Liver (tissue), 9 donors: ENCODE data around the gene TCP1. TPM values are rescaled to one million over a fixed set of nuclear protein-coding genes. Genes with fewer than 3 reads are reported as not detected.

Experiments
- DNase-seq: peaks from one replicate; pipeline ENCODE4 v3.0.0-alpha.2; 2017; ENCODE audit warnings: low spot score
- H3K27ac ChIP-seq, 2 donors: one replicate each; pipeline ENCODE4 v1.7.0; 2013; ENCODE audit warnings: inconsistent platforms in 2 of 2, low read length in 2 of 2, control low read depth in 1 of 2, low read depth in 1 of 2, mild to moderate bottlenecking in 1 of 2
- H3K27me3 ChIP-seq, 4 donors: one replicate each; pipeline versions ENCODE4 v1.6.1 to v1.7.0; 2013; ENCODE audit warnings: low read length in 3 of 4, inconsistent platforms in 1 of 4, mild to moderate bottlenecking in 1 of 4, moderate library complexity in 1 of 4; ENCODE audit not compliant: control insufficient read depth in 4 of 4, insufficient read depth in 4 of 4
- H3K36me3 ChIP-seq, 4 donors: one replicate each; pipeline versions ENCODE4 v1.6.1 to v1.7.0; 2013; ENCODE audit warnings: low read length in 3 of 4, mild to moderate bottlenecking in 3 of 4, low read depth in 1 of 4, moderate library complexity in 1 of 4; ENCODE audit not compliant: control insufficient read depth in 4 of 4, insufficient read depth in 3 of 4
- H3K4me1 ChIP-seq, 4 donors: one replicate each; pipeline versions ENCODE4 v1.6.1 to v1.7.0; 2013; ENCODE audit warnings: low read length in 3 of 4, mild to moderate bottlenecking in 3 of 4, moderate library complexity in 1 of 4; ENCODE audit not compliant: control insufficient read depth in 4 of 4, insufficient read depth in 4 of 4
- H3K4me3 ChIP-seq, 3 donors: one replicate each; pipeline versions ENCODE4 v1.6.1 to v1.7.0; 2013; ENCODE audit warnings: low read length in 3 of 3, control low read depth in 1 of 3, low read depth in 1 of 3, mild to moderate bottlenecking in 1 of 3
- H3K9ac ChIP-seq, 2 donors: one replicate each; pipeline ENCODE4 v1.7.0; 2013; ENCODE audit warnings: low read length in 2 of 2, mild to moderate bottlenecking in 2 of 2, moderate library complexity in 2 of 2, control low read depth in 1 of 2, low read depth in 1 of 2
- H3K9me3 ChIP-seq, 4 donors: one replicate each; pipeline versions ENCODE4 v1.6.1 to v1.7.0; 2013; ENCODE audit warnings: low read length in 3 of 4; ENCODE audit not compliant: control insufficient read depth in 4 of 4
- ATF3 ChIP-seq: IDR thresholded peaks from 2 replicates; pipeline ENCODE4 v1.6.1; 2016; ENCODE audit warnings: antibody characterized with exemption
- CTCF ChIP-seq: fragments of 150-350 bp; IDR thresholded peaks from 2 replicates; pipeline ENCODE4 v1.5.1; 2017; ENCODE audit warnings: improper control_type of control experiment, low read depth, low read length; ENCODE audit not compliant: missing input control
- EGR1 ChIP-seq, 2 donors: IDR thresholded peaks; 2 replicates each; pipeline ENCODE4 v1.6.1; 2016 to 2018; ENCODE audit warnings: antibody characterized with exemption in 2 of 2, low read depth in 2 of 2
- FOXA1 ChIP-seq: IDR thresholded peaks from 2 replicates; pipeline ENCODE4 v1.6.1; 2016; ENCODE audit warnings: antibody characterized with exemption
- FOXA2 ChIP-seq: IDR thresholded peaks from 2 replicates; pipeline ENCODE4 v1.6.1; 2016; ENCODE audit warnings: antibody characterized with exemption
- GABPA ChIP-seq, 2 donors: IDR thresholded peaks in 1 of 2; conservative IDR thresholded peaks in 1 of 2; 2 replicates each; pipeline ENCODE4 v1.6.1; 2016; ENCODE audit warnings: antibody characterized with exemption in 2 of 2, mild to moderate bottlenecking in 1 of 2, moderate library complexity in 1 of 2
- HNF4A ChIP-seq, 2 donors: conservative IDR thresholded peaks; 2 replicates each; pipeline ENCODE4 v1.6.1; 2016; ENCODE audit warnings: antibody characterized with exemption in 2 of 2, mild to moderate bottlenecking in 2 of 2
- HNF4G ChIP-seq: IDR thresholded peaks from 2 replicates; pipeline ENCODE4 v1.6.1; 2016; ENCODE audit warnings: antibody characterized with exemption
- JUND ChIP-seq, 2 donors: IDR thresholded peaks; 2 replicates each; pipeline ENCODE4 v1.6.1; 2016; ENCODE audit warnings: antibody characterized with exemption in 2 of 2
- MAX ChIP-seq: IDR thresholded peaks from 2 replicates; pipeline ENCODE4 v1.6.1; 2016; ENCODE audit warnings: antibody characterized with exemption
- NR2F2 ChIP-seq: IDR thresholded peaks from 2 replicates; pipeline ENCODE4 v1.6.1; 2016; ENCODE audit warnings: antibody characterized with exemption
- RAD21 ChIP-seq, 2 donors: IDR thresholded peaks; 2 replicates each; pipeline ENCODE4 v1.6.1; 2016; ENCODE audit warnings: antibody characterized with exemption in 2 of 2, mild to moderate bottlenecking in 2 of 2
- REST ChIP-seq: IDR thresholded peaks from 2 replicates; pipeline ENCODE4 v1.6.1; 2016; ENCODE audit warnings: antibody characterized with exemption, mild to moderate bottlenecking
- RXRA ChIP-seq, 2 donors: IDR thresholded peaks; 2 replicates each; pipeline ENCODE4 v1.6.1; 2017 to 2018; ENCODE audit warnings: antibody characterized with exemption in 2 of 2, mild to moderate bottlenecking in 1 of 2
- SP1 ChIP-seq: IDR thresholded peaks from 2 replicates; pipeline ENCODE4 v1.6.1; 2018; ENCODE audit warnings: antibody characterized with exemption, mild to moderate bottlenecking
- TAF1 ChIP-seq: conservative IDR thresholded peaks from 2 replicates; pipeline ENCODE4 v1.6.1; 2016; ENCODE audit warnings: antibody characterized with exemption, mild to moderate bottlenecking
- YY1 ChIP-seq: IDR thresholded peaks from 2 replicates; pipeline ENCODE4 v1.6.1; 2016; ENCODE audit warnings: antibody characterized with exemption, mild to moderate bottlenecking
- ZBTB33 ChIP-seq: IDR thresholded peaks from 2 replicates; pipeline ENCODE4 v1.6.1; 2016; ENCODE audit warnings: antibody characterized with exemption
- WGBS: extraction: QIAGEN DNeasy Blood & Tissue Kit; methylation state at CpG from one replicate; pipeline ENCODE4 v1.1.7; 2013; 5-methylcytosine and 5-hydroxymethylcytosine counted together
- polyA plus RNA-seq, 2 donors: library from polyadenylated mRNA; stranded (reverse) in 1 of 2; unstranded in 1 of 2; fragments of 200-250 nt in 1 of 2; fragments of >200 nt in 1 of 2; fragmentation: Nextera tagmentation in 1 of 2; extraction: Ambion mirVana in 1 of 2; gene quantifications; one replicate each; pipeline versions ENCODE4 v1.2.1 to v1.2.3, GENCODE V29; 2013 to 2015
- total RNA-seq, 2 donors: library from RNA; depleted of rRNA; stranded (reverse); fragments of >200 nt; gene quantifications; one replicate each; pipeline ENCODE4 v1.2.3, GENCODE V29; 2014
- donor health status: healthy.
- donor health status: healthy.
- donor health status: healthy.
- donor health status: healthy.
- donor health status: healthy.

The TCP1 gene
- total and polyA plus RNA-seq, 4 donors, result 59.5 to 155 (median 94.3) TPM

GRCh38 chr6:159833997-159834603 is 44.7 kb upstream of the TCP1 start:
- H3K9ac ChIP-seq, result no peak overlapping the region
- no peaks in the 10 kb centered on the region for H3K36me3 ChIP-seq
- no peaks in the 10 kb centered on the region for H3K27me3 ChIP-seq
- no peak overlapping the region for H3K27ac ChIP-seq
- H3K9me3 ChIP-seq, result no peaks in the 10 kb centered on the region
- WGBS, result 87% methylated on average over 5 of the region's 5 CpGs
- no peak overlapping the region for H3K4me3 ChIP-seq
- TF ChIP-seq JUND (IDR thresholded peaks at IDR 0.05) (no peak), RXRA (IDR thresholded peaks at IDR 0.05) (no peak)
- H3K4me1 ChIP-seq, result no peaks in the 10 kb centered on the region
- DNase-seq, result no peak

- WGBS, result 90% methylated on average over 2 of the region's 2 CpGs
- Histone ChIP-seq H3K4me3 (no peak overlapping the region), H3K27ac (no peak overlapping the region), H3K4me1 (no peaks in the 10 kb centered on the region), H3K27me3 (no peaks in the 10 kb centered on the region), H3K9me3 (no peaks in the 10 kb centered on the region), H3K36me3 (no peaks in the 10 kb centered on the region), H3K9ac (no peak overlapping the region)
- no peak for DNase-seq
- TF ChIP-seq EGR1 (IDR thresholded peaks at IDR 0.05; ENCODE audit: low read depth in 2 of 2), result no peak
- TF ChIP-seq TAF1, result no peak
- TF ChIP-seq RXRA (IDR thresholded peaks at IDR 0.05), result no peak
- no peak for TF ChIP-seq YY1
- TF ChIP-seq CTCF, result no peak
Measured at GRCh38 chr6:159833556-159833955, 44.2 kb upstream of the TCP1 start.

GRCh38 chr6:159832946-159833345 is 43.5 kb upstream of the TCP1 start:
- no peaks in the 10 kb centered on the region for H3K4me1 ChIP-seq
- no peak overlapping the region for H3K9ac ChIP-seq
- H3K9me3 ChIP-seq, result no peaks in the 10 kb centered on the region
- no peak for DNase-seq
- TF ChIP-seq SP1 (no peak), ATF3 (no peak), CTCF (no peak), HNF4G (no peak), GABPA (IDR thresholded peaks at IDR 0.05 in 1 of 2, conservative IDR thresholded peaks at IDR 0.05 in 1 of 2) (no peak), RAD21 (IDR thresholded peaks at IDR 0.05) (no peak), YY1 (no peak), MAX (no peak), NR2F2 (no peak), REST (no peak), FOXA1 (no peak), RXRA (IDR thresholded peaks at IDR 0.05) (no peak), EGR1 (IDR thresholded peaks at IDR 0.05; ENCODE audit: low read depth in 2 of 2) (no peak), HNF4A (conservative IDR thresholded peaks at IDR 0.05) (no peak), FOXA2 (no peak), ZBTB33 (no peak), TAF1 (no peak), JUND (IDR thresholded peaks at IDR 0.05) (no peak)
- H3K36me3 ChIP-seq, result no peaks in the 10 kb centered on the region
- no peaks in the 10 kb centered on the region for H3K27me3 ChIP-seq
- no peak overlapping the region for H3K4me3 ChIP-seq
- 80% methylated on average over 4 of the region's 4 CpGs for WGBS
- no peak overlapping the region for H3K27ac ChIP-seq
